ENCODE data around the gene DNAJC17. TPM values are rescaled to one million over a fixed set of nuclear protein-coding genes. Genes with fewer than 3 reads are reported as not detected.

DNAJC17 gene
- total RNA-seq, 2 experiments from 2014 or later, result 41.5 to 43.6 TPM

DNA sequence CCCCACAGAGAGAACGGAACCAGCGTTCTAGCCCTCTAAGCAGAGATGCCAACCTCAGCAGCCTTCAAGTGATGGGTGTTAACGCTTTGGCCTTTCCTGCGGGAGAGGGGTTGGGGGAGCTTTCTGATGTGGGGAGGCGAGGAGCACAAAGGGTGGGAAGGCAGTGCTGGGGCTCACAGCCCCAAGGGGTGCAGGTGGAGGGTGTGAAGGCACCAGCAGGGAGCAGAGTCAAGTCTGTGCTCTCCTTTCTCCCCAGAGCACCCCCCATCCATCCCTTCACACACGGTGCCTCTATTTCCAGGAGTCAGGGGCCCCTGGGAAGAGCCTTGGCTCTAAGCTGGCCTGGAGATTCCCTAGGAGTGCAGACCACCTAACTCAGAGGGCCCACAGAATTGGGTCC, 33.4 kb downstream of the DNAJC17 start:
- intact Hi-C loops (cut with DNase I, micrococcal nuclease), result no loop called here
- ATAC-seq, result no peak
- H3K4me1 Mint-ChIP-seq, result peaks cover 23% of the 10 kb centered on the region
- ChIA-PET POLR2A (no interaction called here), CTCF (interaction anchor here (6.4 kb wide), 1 partner anchor 10 kb away, joined by 45 read pairs; no protein-coding TSS in a partner anchor)
- no peak overlapping the region for H3K27ac Mint-ChIP-seq
- no peaks in the 10 kb centered on the region for H3K27me3 Mint-ChIP-seq
- no peak overlapping the region for H3K4me3 Mint-ChIP-seq
- DNase-seq, result no peak
- H3K36me3 Mint-ChIP-seq (ENCODE audit: low read depth), result peaks cover 24% of the 10 kb centered on the region
- H3K9me3 Mint-ChIP-seq (ENCODE audit: low read depth), result no peaks in the 10 kb centered on the region

DNA sequence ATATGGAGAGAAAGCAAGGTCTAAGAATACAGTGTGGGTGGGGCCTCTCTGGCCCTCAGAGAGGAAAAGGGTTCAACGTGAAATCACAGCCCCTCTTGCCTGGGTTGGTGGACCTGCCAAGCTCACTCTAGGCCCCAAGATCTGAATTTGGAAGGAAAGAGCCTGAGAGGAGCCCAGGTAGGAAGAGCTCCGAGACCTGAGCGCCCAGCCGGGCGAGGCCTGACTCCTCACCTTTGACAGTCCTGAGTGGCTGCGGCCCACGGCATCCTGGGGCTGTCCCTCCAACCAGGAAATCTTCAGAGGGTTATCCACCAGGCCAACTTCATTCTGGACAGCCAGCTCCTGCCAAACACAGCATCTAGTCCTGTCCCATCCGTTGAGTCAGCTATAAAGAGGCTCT, 33.8 kb downstream of the DNAJC17 start:
- no peak overlapping the region for H3K4me3 Mint-ChIP-seq
- no peaks in the 10 kb centered on the region for H3K27me3 Mint-ChIP-seq
- ChIA-PET POLR2A (interaction anchor here (0.6 kb wide), 1 partner anchor 13 kb away, joined by 3 read pairs; no protein-coding TSS in a partner anchor), CTCF (interaction anchor here (6.4 kb wide), 1 partner anchor 11 kb away, joined by 45 read pairs; no protein-coding TSS in a partner anchor)
- H3K36me3 Mint-ChIP-seq (ENCODE audit: low read depth), result peaks cover 26% of the 10 kb centered on the region
- H3K27ac Mint-ChIP-seq, result no peak overlapping the region
- H3K4me1 Mint-ChIP-seq, result peaks cover 27% of the 10 kb centered on the region
- no peak for ATAC-seq
- no peaks in the 10 kb centered on the region for H3K9me3 Mint-ChIP-seq (ENCODE audit: low read depth)
- DNase-seq, result no peak
- intact Hi-C loops (cut with DNase I, micrococcal nuclease), result no loop called here

DNA sequence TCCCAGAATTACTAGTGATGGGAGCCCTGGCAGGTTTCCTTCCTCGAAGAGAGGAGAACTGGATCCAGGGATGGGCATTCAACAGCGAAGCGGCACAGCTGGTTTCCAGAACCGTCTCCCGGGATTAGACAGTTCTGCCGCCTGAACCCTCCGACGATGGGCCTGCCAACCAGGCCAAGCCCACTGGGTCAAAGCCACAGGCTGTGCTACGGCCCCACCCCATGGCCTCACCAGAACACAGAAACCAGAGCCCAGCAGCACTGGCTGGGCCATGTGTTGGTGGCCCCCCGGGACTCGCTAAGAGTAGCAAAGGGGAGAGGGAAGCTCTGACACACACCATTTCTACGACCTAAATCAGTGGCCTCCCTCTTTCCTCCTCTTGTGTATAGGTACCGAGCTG, 35.3 kb downstream of the DNAJC17 start:
- ATAC-seq, result no peak

DNA sequence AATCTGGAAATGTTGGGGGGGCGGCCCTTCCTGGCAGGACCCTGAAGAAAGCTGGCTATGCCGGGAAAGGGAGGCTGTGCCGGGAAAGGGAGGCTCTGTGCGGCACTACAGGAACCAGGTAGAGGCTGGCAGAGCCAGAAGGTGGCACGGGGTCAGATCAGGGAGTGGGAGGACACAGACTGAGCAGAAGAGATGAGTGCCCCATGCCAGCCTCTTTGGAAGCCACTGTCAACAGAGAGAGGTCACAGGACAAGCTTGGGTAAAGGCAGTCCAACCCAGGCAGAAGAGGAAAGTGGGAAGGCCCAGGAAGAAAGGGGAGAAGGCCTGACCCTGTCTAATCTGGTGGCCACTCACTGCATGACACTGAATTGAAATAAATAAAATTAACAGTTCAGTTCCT, 36.0 kb downstream of the DNAJC17 start:
- DNase-seq, result no peak
- Mint-ChIP-seq H3K36me3 (ENCODE audit: low read depth) (peaks cover 17% of the 10 kb centered on the region), H3K27ac (no peak overlapping the region), H3K9me3 (ENCODE audit: low read depth) (no peaks in the 10 kb centered on the region), H3K27me3 (no peaks in the 10 kb centered on the region), H3K4me1 (peaks cover 22% of the 10 kb centered on the region), H3K4me3 (no peak overlapping the region)
- POLR2A ChIA-PET, result interaction anchor here (0.5 kb wide), 1 partner anchor 33 kb away, joined by 3 read pairs; no protein-coding TSS in a partner anchor
- intact Hi-C loops (cut with DNase I, micrococcal nuclease), result no loop called here
- no peak for ATAC-seq
- CTCF ChIA-PET, result interaction anchor here (0.6 to 6.4 kb wide), 6 partner anchors 10 to 32 kb away, joined by 3 to 45 read pairs (median 3); no protein-coding TSS in a partner anchor

More for the DNA sequence above, 35.3 kb downstream of the DNAJC17 start:
- Mint-ChIP-seq H3K27ac (no peak overlapping the region), H3K4me1 (peaks cover 29% of the 10 kb centered on the region), H3K27me3 (no peaks in the 10 kb centered on the region), H3K36me3 (ENCODE audit: low read depth) (peaks cover 24% of the 10 kb centered on the region), H3K9me3 (ENCODE audit: low read depth) (no peaks in the 10 kb centered on the region), H3K4me3 (no peak overlapping the region)
- intact Hi-C loops (cut with DNase I, micrococcal nuclease), result no loop called here
- ChIA-PET POLR2A (no interaction called here), CTCF (interaction anchor here (0.7 to 6.4 kb wide), 5 partner anchors 11 to 32 kb away, joined by 3 to 45 read pairs (median 3); no protein-coding TSS in a partner anchor)
- no peak for DNase-seq

DNA sequence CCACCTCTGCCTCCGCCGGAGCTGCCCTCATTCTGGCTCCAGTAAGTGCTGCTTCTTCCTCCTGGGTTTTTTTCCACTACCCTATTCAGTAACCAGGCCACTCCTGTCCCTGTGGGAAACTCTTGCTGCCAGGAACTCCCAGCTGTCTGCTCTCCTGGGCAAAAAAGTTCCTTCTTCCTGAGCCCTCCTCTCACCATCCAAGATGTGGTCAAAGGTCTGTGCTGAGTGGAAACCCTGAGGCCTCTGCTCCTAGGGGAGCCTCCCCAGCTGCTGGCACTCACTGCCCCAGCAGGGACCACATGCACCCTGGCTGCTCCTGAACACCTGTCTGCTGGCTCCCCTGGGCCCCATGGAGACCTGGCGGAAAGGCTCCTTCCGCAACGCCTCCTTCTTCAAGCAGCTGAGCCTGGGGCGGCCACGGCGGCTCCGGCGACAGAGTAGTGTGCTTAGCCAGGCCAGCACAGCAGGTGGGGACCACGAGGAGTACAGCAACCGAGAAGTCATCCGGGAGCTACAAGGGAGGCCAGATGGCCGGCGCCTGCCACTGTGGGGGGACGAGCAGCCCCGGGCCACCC, 37.0 kb downstream of the DNAJC17 start:
- peak; percentile 33 for DNase-seq
- Mint-ChIP-seq H3K4me1 (peaks cover 30% of the 10 kb centered on the region), H3K27me3 (no peaks in the 10 kb centered on the region), H3K9me3 (ENCODE audit: low read depth) (no peaks in the 10 kb centered on the region), H3K27ac (peak overlapping the region; percentile 88), H3K4me3 (no peak overlapping the region), H3K36me3 (ENCODE audit: low read depth) (peaks cover 13% of the 10 kb centered on the region)
- ATAC-seq, result no peak
- ChIA-PET POLR2A (interaction anchor here (0.6 to 1.2 kb wide), 4 partner anchors 11 to 320 kb away, joined by 3 read pairs; no protein-coding TSS in a partner anchor), CTCF (interaction anchor here (0.8 to 6.4 kb wide), 6 partner anchors 8 to 74 kb away, joined by 3 to 45 read pairs (median 4); no protein-coding TSS in a partner anchor)
- intact Hi-C loops (cut with DNase I, micrococcal nuclease), result no loop called here

DNA sequence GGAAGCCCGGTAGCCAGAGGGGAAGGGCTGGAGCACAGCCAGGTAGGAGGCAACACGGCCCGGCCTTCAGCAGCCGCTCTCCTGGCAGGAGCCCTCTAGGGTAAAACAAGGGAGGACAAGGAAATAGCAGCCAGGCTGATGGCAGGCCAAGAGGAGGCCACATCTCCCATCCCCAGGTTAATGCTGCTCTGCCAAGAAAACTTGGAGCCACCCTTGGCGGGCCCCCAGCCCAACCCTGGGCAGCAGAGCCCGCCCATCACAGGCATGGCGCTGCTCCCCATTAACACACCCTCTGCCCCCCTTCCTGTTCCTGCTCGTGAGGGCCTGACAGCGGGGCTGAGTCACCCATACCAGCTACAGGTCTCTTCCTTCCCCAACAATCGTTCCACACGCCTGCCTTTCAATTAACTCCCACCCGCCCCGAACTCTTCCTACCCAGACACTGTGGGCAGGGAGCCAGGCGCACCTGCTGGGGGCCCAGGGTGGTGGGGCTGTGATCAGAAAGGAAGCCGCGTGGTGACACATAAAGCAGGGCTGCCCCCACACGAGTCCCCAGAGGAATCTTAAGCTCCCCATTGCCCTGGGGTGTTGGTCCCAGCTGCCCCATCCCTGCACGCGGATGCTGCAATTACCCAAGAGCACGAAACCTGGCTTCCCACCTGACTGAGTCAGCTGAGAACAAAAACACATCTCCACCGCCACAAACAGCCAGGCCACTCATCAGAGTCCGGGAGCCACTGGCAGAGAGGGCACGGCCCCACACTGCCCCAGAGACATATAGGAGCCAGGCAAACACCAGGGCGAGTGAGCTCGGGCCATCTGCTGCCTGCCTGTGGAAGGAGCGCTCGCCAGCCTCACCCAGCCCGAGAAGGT, 37.8 kb downstream of the DNAJC17 start, which contains the start of gene C15orf62:
Gene C15orf62, plus strand, starts transcription at position 707 of the 873 bp plus-strand sequence. CDS start 516 bp downstream, outside the sequence.
- Mint-ChIP-seq H3K27ac (peak within 1 kb of the TSS; percentile 88), H3K4me3 (peak within 1 kb of the TSS; percentile 32), H3K9me3 (ENCODE audit: low read depth) (no peaks in the 10 kb centered on the region), H3K27me3 (no peaks in the 10 kb centered on the region), H3K36me3 (ENCODE audit: low read depth) (peaks cover 9% of the 10 kb centered on the region), H3K4me1 (peaks cover 37% of the 10 kb centered on the region)
- DNase-seq (peak; percentile 78), ATAC-seq (peak; percentile 73)
- intact Hi-C loops (cut with DNase I, micrococcal nuclease), result loop anchor here in 1 of 2 experiments (2.0 kb wide), 1 partner anchor 13 kb away; no protein-coding TSS in a partner anchor
- CTCF ChIA-PET, result interaction anchor here (0.6 to 6.4 kb wide), 7 partner anchors 9 to 1198 kb away, joined by 3 to 45 read pairs (median 4); partner anchors contain the start of gene VPS18
- POLR2A ChIA-PET, result interaction anchor here (0.6 to 1.2 kb wide), 4 partner anchors 13 to 320 kb away, joined by 3 read pairs; no protein-coding TSS in a partner anchor

DNA sequence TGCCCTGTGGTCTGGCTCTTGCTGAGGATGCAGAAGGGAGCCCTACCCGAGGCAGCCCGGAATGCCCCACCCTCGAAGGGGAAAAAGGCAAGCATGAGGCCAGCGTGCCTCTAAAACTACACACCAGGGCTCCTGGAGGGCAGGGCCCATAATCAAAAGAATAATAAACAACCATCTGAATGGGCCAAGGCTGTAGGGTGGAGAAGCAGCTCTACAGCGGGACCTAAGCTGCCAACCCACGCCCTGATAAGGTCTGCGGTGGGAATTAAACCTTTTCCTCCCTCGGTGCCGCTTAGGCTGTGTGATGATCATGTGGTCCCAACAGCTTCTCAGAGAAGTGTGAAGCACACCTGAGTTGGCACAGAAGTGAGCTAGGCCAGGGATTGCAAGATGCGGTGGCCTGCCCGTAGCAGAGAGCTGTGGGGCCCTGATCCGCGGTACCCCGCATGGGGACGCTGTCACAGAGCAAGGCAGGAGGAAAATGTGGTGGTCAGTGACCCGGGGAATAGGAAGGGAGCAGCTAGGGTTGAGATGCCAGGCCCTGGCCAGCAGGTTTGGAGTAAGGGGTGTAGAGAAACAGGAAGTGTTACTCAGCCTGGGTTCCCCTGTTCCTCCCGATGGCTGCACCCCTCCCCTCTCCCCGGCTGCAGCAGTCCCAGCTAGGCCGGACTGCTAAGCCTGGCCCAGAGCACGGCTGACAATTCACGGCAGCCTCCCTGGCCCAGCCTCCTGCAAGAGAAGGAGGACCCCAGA, 38.6 kb downstream of the DNAJC17 start:
- H3K27me3 Mint-ChIP-seq, result no peaks in the 10 kb centered on the region
- H3K27ac Mint-ChIP-seq, result peak overlapping the region; percentile 88
- POLR2A ChIA-PET, result interaction anchor here (0.6 to 1.0 kb wide), 2 partner anchors 14 to 36 kb away, joined by 3 to 5 read pairs; no protein-coding TSS in a partner anchor
- peak overlapping the region; percentile 32 for H3K4me3 Mint-ChIP-seq
- H3K9me3 Mint-ChIP-seq (ENCODE audit: low read depth), result no peaks in the 10 kb centered on the region
- no peak for ATAC-seq
- no peak for DNase-seq
- H3K36me3 Mint-ChIP-seq (ENCODE audit: low read depth), result peaks cover 6% of the 10 kb centered on the region
- intact Hi-C loops (cut with DNase I, micrococcal nuclease), result loop anchor here in 1 of 2 experiments (2.0 kb wide), 1 partner anchor 14 kb away; no protein-coding TSS in a partner anchor
- peaks cover 39% of the 10 kb centered on the region for H3K4me1 Mint-ChIP-seq
- CTCF ChIA-PET, result interaction anchor here (1.3 to 6.4 kb wide), 3 partner anchors 10 to 125 kb away, joined by 4 to 45 read pairs (median 7); partner anchors contain the start of gene VPS18

DNA sequence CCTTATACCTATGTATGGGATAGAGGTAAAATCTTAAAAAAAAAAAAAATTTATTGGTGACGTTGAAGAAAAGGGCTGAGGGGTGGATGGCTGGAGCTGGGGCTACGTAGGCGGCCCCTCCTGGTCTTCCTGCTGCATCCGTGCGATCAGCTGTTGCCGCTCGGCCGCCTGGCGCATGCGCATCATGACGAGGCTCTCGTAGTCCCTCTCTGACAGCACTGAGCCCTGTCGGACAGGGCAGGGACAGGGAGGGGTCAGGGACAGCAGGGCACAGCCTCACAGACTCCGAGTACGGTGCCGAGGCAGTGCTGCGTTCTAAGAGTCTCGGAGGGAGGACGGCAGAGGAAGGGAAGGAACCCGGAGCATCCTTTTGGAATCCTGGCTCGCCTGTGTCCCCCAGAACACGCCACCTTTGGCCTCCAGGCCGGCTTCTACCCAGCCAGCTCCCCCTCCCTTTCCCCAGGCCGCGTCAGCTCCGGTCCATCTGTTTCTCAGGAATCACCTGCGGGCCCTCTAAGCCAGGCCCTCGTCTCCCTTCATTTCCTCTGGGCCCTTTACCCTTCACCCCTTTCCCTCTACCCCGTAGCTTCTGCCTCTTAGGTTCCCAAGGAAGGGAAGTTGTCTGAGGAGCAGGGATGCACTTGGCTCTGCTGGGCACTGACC, 39.3 kb downstream of the DNAJC17 start:
- intact Hi-C loops (cut with DNase I, micrococcal nuclease), result loop anchor here in 1 of 2 experiments (2.0 kb wide), 1 partner anchor 15 kb away; no protein-coding TSS in a partner anchor
- ChIA-PET CTCF (interaction anchor here (0.6 to 6.4 kb wide), 3 partner anchors 13 to 73 kb away, joined by 3 to 45 read pairs (median 5); partner anchors contain the start of gene RAD51), POLR2A (interaction anchor here (0.6 kb wide), 2 partner anchors 35 to 47 kb away, joined by 5 to 10 read pairs; no protein-coding TSS in a partner anchor)
- DNase-seq, result no peak
- Mint-ChIP-seq H3K27me3 (no peaks in the 10 kb centered on the region), H3K36me3 (ENCODE audit: low read depth) (peaks cover 6% of the 10 kb centered on the region), H3K4me3 (no peak overlapping the region), H3K27ac (peak overlapping the region; percentile 87), H3K9me3 (ENCODE audit: low read depth) (no peaks in the 10 kb centered on the region), H3K4me1 (peaks cover 47% of the 10 kb centered on the region)
- ATAC-seq, result no peak

DNA sequence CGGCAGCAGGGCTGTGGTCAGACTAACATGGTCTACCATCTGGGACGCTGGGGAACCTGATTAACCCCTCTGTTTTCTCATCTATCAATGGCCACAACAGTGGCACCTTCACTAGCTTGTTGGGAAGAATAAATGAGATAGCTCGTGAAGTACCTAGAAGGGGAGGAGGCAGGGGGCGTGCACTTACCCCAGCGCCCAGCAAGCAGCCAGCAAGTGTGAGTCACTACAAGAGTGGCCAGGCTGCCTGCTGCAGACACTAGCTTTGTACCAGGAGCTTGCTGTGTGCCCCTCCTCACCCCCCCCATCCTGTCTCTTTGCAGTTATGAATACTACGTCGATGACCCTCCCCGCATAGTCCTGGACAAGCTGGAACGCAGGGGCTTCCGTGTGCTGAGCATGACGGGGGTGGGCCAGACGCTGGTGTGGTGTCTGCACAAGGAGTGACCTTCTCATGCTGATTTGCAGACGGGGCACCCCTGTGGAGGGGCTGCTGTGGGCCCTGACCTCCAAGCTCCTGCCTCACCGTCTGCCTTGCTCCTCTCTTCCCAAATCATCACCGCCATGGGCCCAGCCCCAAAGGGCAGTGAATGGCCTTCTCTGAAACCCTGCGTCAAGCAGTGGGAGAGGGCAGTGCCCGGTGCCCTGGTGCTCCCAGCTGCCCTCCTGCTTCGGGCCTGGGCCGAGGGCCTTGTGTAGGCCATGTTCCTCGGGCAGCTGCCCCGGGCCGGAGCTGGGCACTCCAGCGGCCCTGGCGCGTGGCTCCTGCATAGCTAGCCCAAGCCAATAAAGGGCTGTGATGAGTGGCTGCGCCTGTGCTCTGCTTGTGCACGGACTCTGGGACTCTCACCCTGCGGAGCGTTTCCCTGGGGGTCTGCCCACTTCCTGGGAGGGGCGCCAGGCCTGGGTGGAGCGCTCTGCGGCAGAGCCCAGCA, 40.1 kb downstream of the DNAJC17 start:
- no peak for DNase-seq
- Mint-ChIP-seq H3K27ac (no peak overlapping the region), H3K27me3 (no peaks in the 10 kb centered on the region), H3K4me3 (no peak overlapping the region), H3K9me3 (ENCODE audit: low read depth) (no peaks in the 10 kb centered on the region), H3K4me1 (peaks cover 48% of the 10 kb centered on the region), H3K36me3 (ENCODE audit: low read depth) (peaks cover 6% of the 10 kb centered on the region)
- intact Hi-C loops (cut with DNase I, micrococcal nuclease), result no loop called here
- CTCF ChIA-PET, result interaction anchor here (0.6 to 1.6 kb wide), 4 partner anchors 11 to 72 kb away, joined by 3 to 5 read pairs (median 4); partner anchors contain the start of gene RAD51
- POLR2A ChIA-PET, result no interaction called here
- no peak for ATAC-seq
